ENCODE data around the gene CCDC150. TPM values are rescaled to one million over a fixed set of nuclear protein-coding genes. Genes with fewer than 3 reads are reported as not detected.
"Not testable (repeated sequence)": the region's sequence is repeated elsewhere in the genome, so short reads cannot be mapped to it uniquely, and the experiment has no call there.

The CCDC150 gene
- total RNA-seq, 1 experiment from 2014 or later, result 6.9 TPM

DNA sequence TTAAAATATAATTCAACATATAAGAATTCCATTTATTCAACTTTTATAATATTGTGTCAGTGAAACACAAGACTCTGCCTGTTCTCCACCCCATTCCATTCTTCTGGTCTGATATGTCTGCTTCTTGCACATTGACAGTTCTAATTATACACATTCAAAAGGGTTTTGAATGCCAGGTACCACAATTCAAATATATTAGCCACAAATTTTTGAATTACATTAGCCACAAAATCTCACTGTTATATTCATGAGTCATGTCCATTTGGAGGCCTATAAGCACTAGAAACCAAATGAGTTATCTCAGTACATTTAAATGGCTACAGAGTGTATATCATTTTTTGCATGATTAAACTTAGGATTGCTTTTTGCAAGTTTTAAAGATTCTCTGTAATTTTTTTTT, 72.1 kb downstream of the CCDC150 start:
- DNase-seq (ENCODE audit: low spot score), result no peak

DNA sequence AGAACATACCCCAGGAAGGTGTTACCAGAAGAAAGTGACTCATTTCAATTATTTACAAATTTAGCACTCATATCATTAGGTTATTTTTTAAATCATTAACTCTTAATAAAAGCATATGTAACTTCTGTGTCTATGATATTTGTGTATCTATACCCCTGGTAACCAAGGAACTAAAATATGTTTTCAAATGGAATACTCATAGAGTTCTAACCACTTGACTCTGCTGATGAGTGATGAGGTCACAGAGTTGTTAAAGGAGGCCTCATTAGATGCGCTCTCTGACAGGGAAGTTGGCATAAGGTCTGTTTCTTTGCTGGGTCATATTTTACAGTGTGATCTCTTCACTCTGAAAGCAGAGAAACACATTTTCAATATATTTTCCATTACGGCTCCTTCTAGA, 73.4 kb downstream of the CCDC150 start:
- no peak for DNase-seq (ENCODE audit: low spot score)

DNA sequence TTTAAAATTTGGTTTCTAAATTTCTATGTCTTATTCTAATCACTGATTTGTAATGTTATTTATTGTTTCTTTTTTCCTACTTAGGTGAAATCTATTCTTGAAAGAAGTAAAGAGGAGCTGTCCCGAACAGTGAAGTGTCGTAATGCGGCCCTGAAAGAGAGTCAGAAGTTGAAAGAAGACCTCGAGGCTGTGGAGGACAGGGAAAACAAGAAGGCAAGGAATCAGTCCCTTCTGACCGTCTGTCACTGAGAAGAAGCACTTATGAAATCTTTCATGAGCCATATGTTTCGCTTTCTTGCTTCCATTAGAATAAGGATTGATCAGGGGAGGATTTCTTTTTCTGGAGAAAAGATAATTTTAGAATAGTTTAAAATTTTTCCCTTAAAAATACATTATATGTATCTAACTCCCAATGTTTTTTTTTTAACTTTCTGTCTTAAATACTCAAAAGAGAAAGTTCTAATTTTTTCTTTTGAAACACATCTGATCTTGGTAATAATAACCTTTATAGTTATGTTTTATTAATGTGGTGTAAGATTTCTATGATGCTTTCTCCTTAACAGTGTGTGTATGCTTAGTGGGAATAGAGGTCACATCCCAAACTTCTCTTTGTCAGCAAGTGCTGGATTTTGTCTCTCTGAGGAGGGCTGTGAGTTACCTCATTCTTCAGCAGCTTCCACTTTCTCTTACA, 79.0 kb downstream of the CCDC150 start:
- DNase-seq (ENCODE audit: low spot score), result no peak

- DNase-seq (ENCODE audit: low spot score), result peak; percentile 20
Measured at GRCh38 chr2:196719110-196719872, 79.8 kb downstream of the CCDC150 start.

DNA sequence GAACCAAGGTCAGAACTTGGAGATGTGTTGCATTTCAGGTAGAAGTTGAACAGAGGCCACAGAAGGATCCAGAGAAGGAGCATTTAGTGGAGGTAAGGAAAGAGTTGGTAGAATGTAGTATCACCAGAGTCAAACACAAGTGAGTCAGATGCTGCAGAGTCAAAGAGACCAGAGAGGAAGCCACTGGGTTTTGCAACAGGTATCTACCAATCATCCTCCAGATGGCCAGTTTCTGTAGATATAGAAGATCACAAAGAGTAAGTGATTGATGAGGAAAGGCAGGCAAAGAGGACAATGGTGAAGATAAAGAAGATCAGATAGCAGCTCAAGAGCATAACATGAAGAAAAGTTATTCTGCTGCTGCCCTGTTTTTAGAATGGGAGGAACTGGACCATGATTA, 84.1 kb downstream of the CCDC150 start:
- DNase-seq (ENCODE audit: low spot score), result no peak

- no peak for DNase-seq (ENCODE audit: low spot score)
Measured at GRCh38 chr2:196725218-196725617, 85.7 kb downstream of the CCDC150 start.

DNA sequence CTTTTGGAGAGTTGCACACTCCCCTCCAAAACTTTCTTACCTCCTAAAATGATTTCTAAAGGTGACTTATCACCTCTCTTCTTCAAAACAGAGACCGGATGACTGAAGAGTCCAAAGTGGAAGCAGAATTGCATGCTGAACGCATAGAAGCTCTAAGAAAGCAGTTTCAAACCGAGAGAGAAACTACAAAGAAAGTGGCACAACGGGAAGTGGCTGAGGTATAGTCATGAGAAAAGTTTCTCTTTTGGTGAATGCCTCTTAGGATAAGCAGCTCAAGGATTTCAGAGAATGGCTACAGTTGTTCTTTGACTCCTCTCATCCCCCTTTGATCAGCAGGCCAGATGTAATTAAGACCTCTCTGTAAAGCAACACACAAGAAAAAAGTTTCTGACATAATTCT, 86.4 kb downstream of the CCDC150 start:
- DNase-seq (ENCODE audit: low spot score), result no peak

GRCh38 chr2:196729418-196729817, 89.9 kb downstream of the CCDC150 start:
- DNase-seq (ENCODE audit: low spot score), result no peak

- not testable (repeated sequence) for DNase-seq (ENCODE audit: low spot score)
Measured at GRCh38 chr2:196736646-196737045, 97.1 kb downstream of the CCDC150 start.

DNA sequence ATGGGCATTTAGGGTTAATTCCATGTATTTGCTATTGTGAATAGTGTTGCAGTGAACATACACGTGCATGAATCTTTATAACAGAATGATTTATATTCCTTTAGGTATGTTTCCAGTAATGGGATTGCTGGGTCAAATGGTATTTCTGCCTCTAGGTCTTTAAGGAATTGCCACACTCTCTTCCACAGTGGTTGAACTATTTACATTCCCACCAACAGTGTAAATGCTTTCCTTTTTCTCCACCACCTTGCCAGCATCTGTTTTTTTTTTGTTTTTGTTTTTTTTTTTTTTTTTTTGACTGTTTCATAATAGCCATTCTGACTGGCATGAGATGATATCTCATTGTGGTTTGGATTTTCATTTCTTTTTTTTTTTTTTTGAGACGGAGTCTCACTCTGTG, 97.5 kb downstream of the CCDC150 start:
- DNase-seq (ENCODE audit: low spot score), result no peak

- DNase-seq (ENCODE audit: low spot score), result no peak
Measured at GRCh38 chr2:196739031-196739430, 99.5 kb downstream of the CCDC150 start.

DNA sequence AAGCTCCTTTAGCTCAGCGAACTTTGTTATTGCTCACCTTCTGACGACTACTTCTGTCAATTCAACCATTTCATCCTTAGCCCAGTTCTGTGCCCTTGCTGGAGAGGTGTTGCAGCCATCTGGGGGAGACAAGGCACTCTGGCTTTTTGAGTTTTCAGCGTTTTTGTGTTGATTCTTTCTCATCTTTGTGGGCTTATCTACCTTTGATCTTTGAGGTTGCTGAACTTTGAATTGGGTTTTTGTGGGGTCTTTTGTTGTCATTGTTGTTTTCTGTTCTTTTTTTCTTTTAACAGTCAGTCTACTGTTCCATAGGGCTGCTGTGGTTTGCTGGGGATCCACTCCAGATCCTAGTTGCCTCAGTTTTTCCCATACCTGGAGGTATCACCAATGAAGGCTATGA, 102.7 kb downstream of the CCDC150 start:
- no peak for DNase-seq (ENCODE audit: low spot score)

DNA sequence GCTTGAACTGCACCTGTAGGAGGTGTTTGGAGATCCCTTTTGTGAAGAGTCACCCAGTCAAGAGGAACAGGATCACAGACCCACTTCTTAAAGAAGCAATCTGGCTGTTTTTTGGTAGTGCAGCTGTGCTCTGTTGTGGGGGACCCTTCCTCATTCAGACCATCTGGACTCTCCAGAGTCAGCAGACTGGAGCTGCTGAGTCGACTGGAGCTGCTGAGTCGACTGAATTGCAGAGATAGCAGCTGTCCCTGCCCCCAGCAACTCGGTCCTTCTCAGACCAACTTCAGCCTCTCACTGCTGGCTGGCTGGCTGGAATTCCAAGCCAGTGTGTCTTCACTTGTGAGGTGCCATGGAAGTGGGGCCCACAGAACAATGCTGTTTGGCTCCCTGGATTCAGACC, 103.2 kb downstream of the CCDC150 start:
- DNase-seq (ENCODE audit: low spot score), result no peak

DNA sequence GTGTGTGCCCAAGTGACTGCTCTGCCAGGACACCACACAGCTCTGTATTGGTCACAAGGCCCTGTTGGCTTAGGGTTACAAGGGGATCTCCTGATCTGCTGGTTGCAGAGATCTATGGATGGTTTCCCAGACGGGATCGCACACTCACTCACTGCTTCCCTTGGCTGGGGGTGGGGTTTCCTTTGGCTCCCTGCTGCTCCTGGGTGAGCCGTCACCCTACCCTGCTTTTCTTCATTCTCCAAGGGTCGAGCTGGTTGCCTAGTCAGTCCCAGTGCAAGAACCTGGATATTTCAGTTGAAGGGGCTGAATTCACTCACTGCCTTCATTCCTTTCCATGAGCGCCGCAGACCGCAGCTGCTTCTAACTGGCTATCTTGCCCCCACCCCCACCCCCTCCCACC, 103.7 kb downstream of the CCDC150 start:
- DNase-seq (ENCODE audit: low spot score), result no peak

DNA sequence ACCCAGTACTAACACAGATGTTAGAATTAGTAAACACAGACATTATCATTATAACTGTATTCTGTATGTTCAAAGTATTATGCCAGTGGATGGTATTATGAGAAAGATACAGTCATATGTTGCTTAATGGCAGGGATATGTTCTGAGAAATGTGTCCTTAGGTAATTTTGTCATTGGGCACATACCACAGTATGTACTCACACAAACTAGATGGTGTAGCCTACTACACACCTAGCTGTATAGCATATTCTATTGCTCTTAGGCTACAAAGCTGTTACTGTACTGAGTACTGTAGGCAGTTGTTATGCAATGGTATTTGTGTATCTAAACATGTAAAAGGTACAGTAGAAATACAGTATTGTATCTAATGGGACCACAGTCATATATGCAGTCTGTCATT, 106.2 kb downstream of the CCDC150 start:
- DNase-seq (ENCODE audit: low spot score), result no peak

- no peak for DNase-seq (ENCODE audit: low spot score)
Measured at GRCh38 chr2:196747400-196747799, 107.9 kb downstream of the CCDC150 start.

- DNase-seq (ENCODE audit: low spot score), result no peak
Measured at GRCh38 chr2:196748123-196748522, 108.6 kb downstream of the CCDC150 start.

GRCh38 chr2:196750291-196750923, 110.9 kb downstream of the CCDC150 start:
- no peak for DNase-seq (ENCODE audit: low spot score)

GRCh38 chr2:196750977-196751631, 111.6 kb downstream of the CCDC150 start:
- peak; percentile 68 for DNase-seq (ENCODE audit: low spot score)

DNA sequence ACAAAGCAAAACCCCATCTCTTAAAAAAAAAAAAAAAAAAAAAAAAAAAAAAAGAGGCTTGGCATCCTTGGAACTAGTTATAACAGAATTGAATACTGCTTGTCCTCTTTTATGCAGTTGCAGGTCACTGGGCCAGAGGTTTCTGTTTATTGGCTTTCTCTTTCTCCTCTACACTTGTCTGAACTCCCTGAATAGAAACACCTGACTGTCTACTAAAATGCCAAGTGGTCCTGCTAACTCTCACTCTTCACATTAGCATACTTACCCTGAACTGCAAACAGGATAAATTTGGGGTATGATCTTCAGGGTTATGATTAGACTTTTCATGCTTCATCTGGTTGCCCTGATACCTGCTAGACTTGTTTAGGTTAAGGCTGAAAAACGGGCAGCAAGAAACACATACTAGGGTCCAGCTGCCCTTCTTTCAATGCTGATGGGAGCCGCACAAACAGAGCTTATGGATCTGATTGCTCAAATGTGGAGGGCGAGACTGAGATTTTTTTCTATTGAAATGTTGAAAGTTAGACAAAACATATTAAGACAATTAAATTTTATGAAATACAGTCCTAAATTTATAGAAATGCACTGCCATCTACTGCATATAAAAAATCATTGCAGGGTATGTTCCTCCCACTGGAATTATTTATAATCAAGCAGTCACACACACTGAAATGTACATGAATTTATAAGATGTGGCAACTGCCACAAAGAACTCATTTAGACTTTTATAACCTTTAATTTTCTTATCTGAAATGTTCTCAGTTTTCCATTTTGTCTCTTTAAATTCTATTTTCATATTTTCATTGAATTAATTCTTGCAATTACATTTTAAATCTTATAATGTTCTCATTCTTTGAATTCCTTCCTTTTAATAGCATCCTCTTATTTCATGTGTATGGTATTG, 119.2 kb downstream of the CCDC150 start:
- peak; percentile 18 for DNase-seq (ENCODE audit: low spot score)

DNA sequence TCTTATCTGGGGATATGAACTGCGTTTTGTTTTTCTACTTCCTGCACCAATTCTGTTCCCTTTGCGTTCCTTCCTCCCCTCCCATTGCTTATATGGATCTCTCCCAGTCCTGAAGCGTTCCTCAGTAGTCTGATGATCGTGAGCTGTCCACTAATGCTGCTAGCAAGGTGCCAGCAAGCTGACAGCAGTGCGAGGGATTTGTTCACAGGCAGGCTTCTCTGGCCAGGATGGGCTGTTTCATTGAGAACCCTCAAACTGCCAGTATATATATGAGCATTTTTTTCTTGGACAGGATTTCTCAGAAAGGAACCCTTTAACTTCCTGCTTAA, 119.8 kb downstream of the CCDC150 start:
- no peak for DNase-seq (ENCODE audit: low spot score)

DNA sequence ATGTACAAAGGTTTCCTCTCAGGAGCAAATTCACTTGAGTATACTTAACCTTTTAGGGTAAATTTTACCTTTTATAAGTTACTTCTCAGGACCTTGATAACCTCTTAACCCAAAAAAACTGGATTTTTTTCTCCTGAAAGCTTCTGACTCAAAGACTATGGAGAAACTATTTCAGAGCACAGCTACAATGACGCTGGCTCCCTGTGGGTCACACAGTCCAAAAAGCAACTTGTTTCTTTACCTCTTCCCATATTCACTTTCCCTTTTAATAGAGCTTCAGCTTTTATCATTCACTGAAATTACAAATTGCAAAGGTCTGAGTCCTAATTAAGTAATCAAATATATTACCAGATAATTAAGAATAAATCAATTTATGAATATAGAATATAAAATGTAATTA, 127.6 kb downstream of the CCDC150 start:
- DNase-seq (ENCODE audit: low spot score), result no peak

Data from A172 (cell line).